Cardiac fibroblast (primary cell): Measurements from ENCODE around the gene HLA-DRA.
"Not testable (repeated sequence)": the region's sequence is repeated elsewhere in the genome, so short reads cannot be mapped to it uniquely, and the experiment has no call there.

Source experiments
- DNase-seq, 2 donors: peaks; one replicate each; pipeline versions ENCODE4 v3.0.0 to v3.0.0-alpha.2; 2010; ENCODE audit warnings: low read depth in 2 of 2
- H3K4me3 ChIP-seq, 2 donors: replicated peaks in 1 of 2; 1 replicate in 1 of 2; 2 replicates in 1 of 2; pipeline ENCODE4 v1.5.1; 2011; ENCODE audit warnings: low read depth in 2 of 2, low read length in 2 of 2, mild to moderate bottlenecking in 2 of 2, moderate library complexity in 1 of 2
- CTCF ChIP-seq: IDR thresholded peaks from one replicate; pipeline ENCODE4 v1.5.1; 2011; ENCODE audit warnings: low read depth, mild to moderate bottlenecking, low read length, inconsistent platforms

The HLA-DRA gene

GRCh38 chr6:32449088-32449736, 9.5 kb downstream of the HLA-DRA start:
- no peak for TF ChIP-seq CTCF
- H3K4me3 ChIP-seq: no peak overlapping the region
- DNase-seq: no peak

GRCh38 chr6:32457054-32457453, 17.4 kb downstream of the HLA-DRA start:
- TF ChIP-seq CTCF: no peak
- no peak overlapping the region for H3K4me3 ChIP-seq
- no peak for DNase-seq

- TF ChIP-seq CTCF: no peak
- H3K4me3 ChIP-seq: peak overlapping the region in 1 of 2 donors; percentile 14
- DNase-seq: peak in 1 of 2 donors; percentile 5
Measured at GRCh38 chr6:32459781-32460424, 20.2 kb downstream of the HLA-DRA start.

GRCh38 chr6:32460528-32460927, 20.8 kb downstream of the HLA-DRA start:
- H3K4me3 ChIP-seq: no peak overlapping the region
- no peak for DNase-seq
- no peak for TF ChIP-seq CTCF

GRCh38 chr6:32461493-32461892, 21.8 kb downstream of the HLA-DRA start:
- no peak overlapping the region for H3K4me3 ChIP-seq
- DNase-seq: no peak
- TF ChIP-seq CTCF: no peak

- no peak for TF ChIP-seq CTCF
- no peak overlapping the region for H3K4me3 ChIP-seq
- no peak for DNase-seq
Measured at GRCh38 chr6:32462609-32463008, 22.9 kb downstream of the HLA-DRA start.

GRCh38 chr6:32467743-32468503, 28.2 kb downstream of the HLA-DRA start:
- not testable (repeated sequence) for H3K4me3 ChIP-seq, DNase-seq
